Mononuclear cell (primary cell): ENCODE data around the gene FAM111B. TPM values are rescaled to one million over a fixed set of nuclear protein-coding genes. Genes with fewer than 3 reads are reported as not detected.
"Not testable (repeated sequence)": the region's sequence is repeated elsewhere in the genome, so short reads cannot be mapped to it uniquely, and the experiment has no call there.

Experiments used
- H3K27me3 ChIP-seq: 2 replicates; pipeline ENCODE4 v1.6.0; 2011; ENCODE audit warnings: low read length, control low read depth; ENCODE audit not compliant: insufficient read depth
- H3K4me1 ChIP-seq: 2 replicates; pipeline ENCODE4 v1.5.1; 2011; ENCODE audit warnings: mild to moderate bottlenecking, low read length, control low read depth; ENCODE audit not compliant: insufficient read depth
- H3K4me3 ChIP-seq: 2 replicates; pipeline ENCODE4 v1.5.1; 2011; ENCODE audit warnings: mild to moderate bottlenecking, low read length, moderate library complexity
- H3K9me3 ChIP-seq: 2 replicates; pipeline ENCODE4 v1.5.1; 2011; ENCODE audit warnings: low read depth, mild to moderate bottlenecking, control low read depth, low read length
- total RNA-seq: library from RNA; depleted of rRNA; stranded (reverse); fragments of >200 nt; gene quantifications from one replicate; pipeline ENCODE4 v1.2.3, GENCODE V29; 2012

Gene FAM111B, protein sequence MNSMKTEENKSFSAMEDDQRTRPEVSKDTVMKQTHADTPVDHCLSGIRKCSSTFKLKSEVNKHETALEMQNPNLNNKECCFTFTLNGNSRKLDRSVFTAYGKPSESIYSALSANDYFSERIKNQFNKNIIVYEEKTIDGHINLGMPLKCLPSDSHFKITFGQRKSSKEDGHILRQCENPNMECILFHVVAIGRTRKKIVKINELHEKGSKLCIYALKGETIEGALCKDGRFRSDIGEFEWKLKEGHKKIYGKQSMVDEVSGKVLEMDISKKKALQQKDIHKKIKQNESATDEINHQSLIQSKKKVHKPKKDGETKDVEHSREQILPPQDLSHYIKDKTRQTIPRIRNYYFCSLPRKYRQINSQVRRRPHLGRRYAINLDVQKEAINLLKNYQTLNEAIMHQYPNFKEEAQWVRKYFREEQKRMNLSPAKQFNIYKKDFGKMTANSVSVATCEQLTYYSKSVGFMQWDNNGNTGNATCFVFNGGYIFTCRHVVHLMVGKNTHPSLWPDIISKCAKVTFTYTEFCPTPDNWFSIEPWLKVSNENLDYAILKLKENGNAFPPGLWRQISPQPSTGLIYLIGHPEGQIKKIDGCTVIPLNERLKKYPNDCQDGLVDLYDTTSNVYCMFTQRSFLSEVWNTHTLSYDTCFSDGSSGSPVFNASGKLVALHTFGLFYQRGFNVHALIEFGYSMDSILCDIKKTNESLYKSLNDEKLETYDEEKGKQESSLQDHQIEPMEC
- total RNA-seq: 3.3 TPM

DNA sequence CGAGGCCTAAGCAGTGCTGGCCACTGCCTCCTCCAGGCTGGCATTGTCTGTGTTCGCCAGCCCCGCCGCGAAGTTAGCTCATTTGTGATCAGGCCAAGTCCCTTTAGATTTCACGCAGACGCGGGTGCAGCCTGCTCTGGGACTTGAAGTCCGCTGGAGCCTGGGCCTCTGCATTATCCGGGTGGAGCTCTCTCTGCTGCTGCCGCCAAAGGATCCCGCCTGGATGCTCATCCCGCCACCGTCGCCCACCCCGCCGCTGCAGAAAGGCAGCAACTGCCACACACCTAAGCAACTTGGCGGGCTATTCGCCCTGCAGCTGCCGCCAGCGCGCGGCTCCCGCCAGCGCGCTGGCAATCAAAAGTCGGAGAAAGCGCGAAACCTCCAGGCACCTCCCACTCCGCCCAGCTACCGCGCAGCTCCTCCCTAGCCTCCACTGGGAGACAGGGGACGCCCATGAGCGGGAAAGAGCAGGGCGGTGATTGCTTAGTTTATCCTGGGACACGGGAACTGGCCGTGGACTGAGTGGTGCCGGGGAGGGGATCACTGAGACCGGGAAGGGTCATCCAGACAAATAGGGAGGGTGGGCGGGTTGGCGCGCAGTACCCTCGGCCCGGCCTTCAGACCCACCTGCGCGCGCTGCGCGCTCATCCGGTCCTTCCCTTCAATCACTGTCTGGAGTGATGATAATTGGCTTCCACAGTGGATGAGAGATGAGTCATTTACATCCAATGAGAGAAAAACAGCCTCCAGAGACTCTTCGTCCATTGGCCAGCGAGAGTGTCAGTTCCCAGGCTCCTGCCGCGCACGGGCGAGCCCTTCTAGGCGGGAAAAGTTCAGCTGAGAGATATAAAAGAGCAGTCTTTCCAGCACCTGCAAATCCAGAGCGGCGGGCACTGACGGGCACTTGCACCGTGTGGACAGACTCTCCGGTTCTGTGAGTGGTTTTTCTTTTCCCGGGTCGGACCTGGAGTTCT lies at the start of gene FAM111B:
Gene FAM111B, plus strand, starts transcription at position 875 of the 974 bp plus-strand sequence. CDS start 2,389 bp downstream, outside the sequence.
- no peaks in the 10 kb centered on the region for H3K9me3 ChIP-seq
- peaks cover 34% of the 10 kb centered on the region for H3K4me1 ChIP-seq
- H3K27me3 ChIP-seq: no peaks in the 10 kb centered on the region
- H3K4me3 ChIP-seq: peak within 1 kb of the TSS; percentile 41

DNA sequence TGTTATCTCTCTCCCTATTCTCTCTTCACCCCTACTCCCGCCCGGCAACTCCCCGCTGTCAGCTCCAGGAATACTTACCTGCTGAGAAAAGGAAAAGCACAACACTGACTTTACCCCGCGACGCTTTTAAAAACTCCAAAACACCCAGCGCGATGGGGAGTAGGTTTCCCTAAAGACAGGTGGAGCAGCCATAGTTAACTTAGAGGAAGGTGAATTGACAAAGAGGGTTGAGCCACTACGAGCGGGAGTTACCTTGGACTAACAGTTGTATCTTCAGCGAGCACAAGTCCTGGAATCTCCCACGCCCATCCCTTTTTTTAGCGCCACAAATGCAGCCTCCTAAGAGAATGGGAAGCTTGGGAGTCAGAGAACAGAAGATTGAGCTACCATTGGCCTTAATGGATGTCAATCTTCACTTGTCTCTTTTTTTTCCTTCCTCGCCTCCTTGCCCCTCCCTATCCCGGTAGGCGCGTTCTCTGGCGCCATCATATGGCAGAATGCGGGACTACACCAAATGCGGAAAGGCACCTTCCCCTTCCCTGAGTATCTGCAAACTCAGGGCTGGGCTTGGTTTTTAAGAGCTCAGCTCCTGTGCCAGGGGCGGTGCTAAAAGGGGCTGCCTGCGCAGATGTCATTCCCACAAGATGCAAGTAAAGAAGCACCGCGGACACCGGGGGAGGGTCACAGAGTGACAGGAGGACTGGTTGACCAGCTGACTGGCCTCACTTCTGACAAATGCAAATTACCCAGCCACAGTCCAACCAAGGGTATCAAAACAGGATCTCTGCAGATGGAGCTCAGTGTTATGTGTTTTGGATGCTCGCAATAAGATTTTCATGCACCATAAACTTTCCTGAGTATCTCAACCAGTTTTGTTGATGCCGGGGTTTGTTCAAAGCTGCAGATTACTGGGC lies 48.7 kb upstream of the FAM111B start:
- H3K9me3 ChIP-seq, H3K27me3 ChIP-seq: not testable (repeated sequence)
- H3K4me3 ChIP-seq: peak overlapping the region; percentile 36
- peaks cover 12% of the 10 kb centered on the region for H3K4me1 ChIP-seq

DNA sequence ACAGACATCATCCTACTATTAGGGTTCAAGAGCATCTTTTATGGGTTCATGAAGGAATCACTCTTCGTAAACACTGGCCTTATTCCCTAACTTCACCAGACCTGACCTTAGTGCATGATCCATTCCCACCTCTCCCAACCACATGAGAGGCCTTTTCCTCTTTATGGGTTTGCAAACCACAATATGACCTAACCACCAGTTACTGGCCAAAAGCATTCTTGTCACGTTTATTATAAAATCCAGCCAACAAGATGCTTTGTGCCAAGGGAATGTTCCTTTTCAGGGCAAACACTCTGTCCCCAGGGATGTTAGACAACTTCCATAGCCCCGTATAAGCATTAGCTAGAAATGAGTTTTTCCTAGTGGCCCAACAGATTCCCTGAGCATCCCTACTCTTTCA lies 46.9 kb upstream of the FAM111B start:
- not testable (repeated sequence) for H3K4me3 ChIP-seq, H3K9me3 ChIP-seq, H3K27me3 ChIP-seq
- H3K4me1 ChIP-seq: peaks cover 12% of the 10 kb centered on the region

DNA sequence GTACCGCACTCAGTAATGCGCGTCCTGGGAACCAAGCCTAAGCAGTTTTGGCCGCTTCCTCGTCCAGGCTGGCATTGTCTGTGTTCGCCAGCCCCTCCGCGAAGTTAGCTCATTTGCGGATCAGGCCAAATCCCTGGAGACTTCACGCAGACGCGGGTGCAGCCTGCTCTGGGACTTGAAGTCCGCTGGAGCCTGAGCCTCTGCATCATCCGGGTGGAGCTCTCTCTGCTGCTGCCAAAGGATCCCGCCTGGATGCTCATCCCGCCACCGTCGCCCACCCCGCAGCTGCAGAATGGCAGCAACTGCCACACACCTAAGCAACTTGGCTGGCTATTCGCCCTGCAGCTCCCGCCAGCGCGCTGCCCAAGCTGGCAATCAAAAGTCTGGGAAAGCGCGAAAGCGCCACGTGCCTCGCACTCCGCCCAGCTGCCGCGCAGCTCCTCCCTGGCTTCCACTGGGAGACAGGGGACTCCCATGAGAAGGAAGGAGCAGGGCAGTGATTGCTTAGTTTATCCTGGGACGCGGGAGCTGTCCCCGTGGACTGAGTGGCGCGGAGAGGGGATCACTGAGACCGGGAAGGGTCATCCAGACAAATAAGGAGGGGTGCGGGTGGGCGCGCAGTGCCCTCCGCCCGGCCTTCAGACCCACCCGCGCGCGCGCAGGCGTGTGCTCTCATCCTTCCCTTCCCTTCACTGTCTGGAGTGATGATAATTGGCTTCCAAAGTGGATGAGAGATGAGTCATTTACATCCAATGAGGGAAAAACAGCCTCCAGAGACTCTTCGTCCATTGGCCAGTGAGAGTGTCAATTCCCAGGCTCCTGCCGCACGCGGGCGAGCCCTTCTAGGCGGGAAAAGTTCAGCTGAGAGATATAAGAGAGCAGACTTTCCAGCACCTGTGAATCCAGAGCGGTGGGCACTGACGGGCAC lies 44.2 kb upstream of the FAM111B start:
- H3K9me3 ChIP-seq: no peaks in the 10 kb centered on the region
- no peak overlapping the region for H3K4me3 ChIP-seq
- peaks cover 13% of the 10 kb centered on the region for H3K27me3 ChIP-seq
- H3K4me1 ChIP-seq: peaks cover 8% of the 10 kb centered on the region

DNA sequence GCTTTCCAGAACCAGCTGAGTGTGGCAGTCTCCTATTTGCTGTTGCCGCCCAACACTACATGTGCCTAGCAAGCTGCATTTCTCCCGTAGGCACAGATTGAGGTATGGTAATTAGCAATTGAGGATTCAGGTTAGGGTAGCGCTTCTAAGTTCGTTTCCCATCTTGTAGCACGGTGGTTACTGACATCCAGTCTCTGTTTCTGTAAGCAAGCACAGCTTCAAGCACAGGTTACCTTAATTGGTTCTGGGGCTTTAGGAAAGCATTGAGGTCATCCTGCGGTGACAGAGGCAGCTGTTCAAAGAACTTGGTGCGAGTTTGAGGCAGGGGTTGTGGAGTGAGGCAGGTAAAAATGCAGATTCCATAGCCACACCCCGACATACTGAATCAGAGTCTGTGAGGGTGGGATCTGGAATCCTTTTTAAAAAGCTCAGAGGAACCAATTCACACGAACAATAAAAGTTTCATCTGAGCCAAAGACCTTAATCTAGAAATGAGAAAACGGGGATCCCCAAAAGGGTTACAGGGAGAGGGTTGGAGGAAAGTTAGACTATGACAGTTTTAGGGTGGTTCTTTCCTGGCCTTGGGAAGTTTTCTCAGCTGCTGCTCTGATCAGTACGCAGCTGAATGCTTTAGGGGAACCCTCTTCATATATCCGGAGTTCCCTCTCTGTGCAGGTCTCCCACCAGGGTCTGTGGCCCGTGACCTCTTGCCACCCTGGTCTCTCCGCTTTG lies 42.9 kb upstream of the FAM111B start:
- not testable (repeated sequence) for H3K4me1 ChIP-seq, H3K9me3 ChIP-seq, H3K4me3 ChIP-seq
- H3K27me3 ChIP-seq: peaks cover 13% of the 10 kb centered on the region

DNA sequence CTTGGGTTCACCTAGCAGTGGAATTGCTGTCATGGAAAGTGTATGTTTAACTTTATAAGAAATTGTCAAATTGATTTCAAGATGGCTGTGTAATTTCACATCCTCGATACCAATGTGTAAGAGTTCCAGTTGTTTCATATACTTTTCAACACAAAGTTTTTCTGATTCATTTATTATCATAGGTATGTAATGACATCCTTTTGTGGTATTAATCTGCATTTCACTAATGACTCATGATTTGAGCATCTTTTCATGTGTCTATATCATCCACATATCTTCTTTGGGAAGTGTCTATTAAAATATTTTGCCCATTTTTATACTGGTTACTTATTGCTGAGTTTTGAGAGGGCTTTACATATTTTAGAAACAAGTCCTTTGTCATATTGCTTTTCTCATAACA lies 38.0 kb upstream of the FAM111B start:
- H3K9me3 ChIP-seq: peaks cover 8% of the 10 kb centered on the region
- peaks cover 6% of the 10 kb centered on the region for H3K27me3 ChIP-seq
- no peaks in the 10 kb centered on the region for H3K4me1 ChIP-seq
- no peak overlapping the region for H3K4me3 ChIP-seq

DNA sequence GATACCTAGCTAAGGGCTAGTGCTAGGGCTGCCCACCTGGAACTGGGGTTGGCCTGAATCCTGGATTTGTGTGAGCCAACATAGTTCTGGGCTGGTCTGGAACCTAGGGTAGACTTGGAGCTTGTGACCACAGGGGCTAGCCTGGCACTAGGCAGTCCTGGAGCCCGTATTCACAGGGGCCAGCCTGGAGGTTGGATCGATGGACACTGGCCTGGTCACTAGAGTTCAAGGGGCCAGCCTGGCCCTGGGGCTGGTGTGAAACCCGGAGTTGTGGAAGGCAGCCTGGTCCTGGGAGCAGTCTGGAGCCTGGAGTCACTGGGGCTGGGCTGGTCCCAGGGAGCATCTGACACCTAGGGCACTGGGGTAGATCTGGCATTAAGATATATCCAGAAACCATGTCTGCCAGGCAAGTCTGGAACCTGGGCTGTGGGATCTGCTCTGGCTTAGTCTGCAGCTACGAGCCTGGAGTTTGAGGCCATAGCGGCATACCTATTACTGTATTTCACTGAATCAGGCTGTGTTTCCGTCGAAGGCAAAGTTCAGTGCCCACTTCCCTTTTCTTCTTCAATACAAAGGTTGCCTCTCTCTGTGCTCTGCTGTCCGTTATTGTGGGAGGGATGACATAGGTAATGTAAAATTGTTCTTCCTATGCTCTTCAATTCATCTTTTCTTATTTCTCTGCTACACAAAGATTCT lies 30.0 kb upstream of the FAM111B start:
- H3K9me3 ChIP-seq: peaks cover 8% of the 10 kb centered on the region
- H3K4me1 ChIP-seq: peaks cover 22% of the 10 kb centered on the region
- H3K27me3 ChIP-seq: no peaks in the 10 kb centered on the region
- H3K4me3 ChIP-seq: no peak overlapping the region

DNA sequence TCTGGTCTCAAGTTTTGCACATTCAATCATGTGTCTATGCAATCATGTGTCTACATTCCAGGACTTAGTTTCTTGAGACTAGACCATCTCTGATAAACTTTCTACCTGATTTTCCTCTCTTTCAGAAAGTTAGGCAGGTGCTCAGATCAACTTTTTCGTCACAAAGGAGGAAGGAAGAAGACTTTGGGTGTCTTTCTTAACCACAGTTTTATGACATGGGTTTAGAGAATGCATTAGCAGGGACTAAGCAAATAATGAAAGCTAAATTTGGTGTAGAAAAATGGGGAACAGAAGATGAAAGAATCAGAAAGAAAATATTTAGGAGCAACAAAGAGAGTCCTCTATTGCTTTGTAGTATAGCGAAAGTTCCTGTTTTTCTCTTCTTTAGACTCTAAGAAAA lies 28.6 kb upstream of the FAM111B start:
- peaks cover 22% of the 10 kb centered on the region for H3K4me1 ChIP-seq
- no peaks in the 10 kb centered on the region for H3K27me3 ChIP-seq
- H3K4me3 ChIP-seq: no peak overlapping the region
- H3K9me3 ChIP-seq: peaks cover 6% of the 10 kb centered on the region

DNA sequence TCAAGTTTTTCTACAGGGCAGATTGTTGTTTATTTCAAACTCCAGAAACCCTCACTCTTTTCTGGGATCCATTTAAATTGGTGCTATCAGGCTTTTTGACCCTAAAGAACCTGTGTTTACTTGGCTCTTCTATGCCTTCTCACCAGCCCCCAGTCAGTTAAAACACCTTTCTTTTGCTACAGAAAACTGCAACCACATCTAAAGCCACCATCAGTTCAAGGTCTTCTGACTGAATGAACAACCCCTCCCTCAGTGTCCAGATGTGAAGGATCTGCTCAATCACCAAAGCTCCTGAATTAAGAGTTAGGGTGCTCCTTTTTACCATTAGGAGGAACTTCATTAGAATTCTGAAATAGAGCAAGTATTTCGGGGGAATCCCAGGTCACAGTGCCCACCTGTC lies 28.0 kb upstream of the FAM111B start:
- Histone ChIP-seq H3K4me3 (no peak overlapping the region), H3K9me3 (no peaks in the 10 kb centered on the region), H3K4me1 (peaks cover 22% of the 10 kb centered on the region), H3K27me3 (no peaks in the 10 kb centered on the region)

DNA sequence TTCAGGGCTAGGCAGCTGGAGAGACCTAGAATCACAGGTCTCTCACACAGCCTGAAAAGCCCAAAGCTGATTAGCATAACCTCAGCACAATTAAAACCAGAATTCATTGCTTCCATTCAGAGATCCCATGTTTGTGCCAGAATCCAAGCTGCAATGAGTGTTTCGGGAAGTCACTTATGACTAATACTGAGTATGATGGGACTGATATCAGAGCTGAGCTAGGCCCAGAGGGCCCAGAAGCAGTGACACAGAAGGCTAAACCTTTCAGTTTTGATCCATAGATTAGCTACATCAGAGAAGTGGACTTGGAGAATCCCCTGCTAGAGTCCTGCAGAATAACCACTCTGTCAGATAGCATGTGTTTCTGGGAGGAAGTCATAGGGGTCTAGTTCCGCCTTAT lies 26.6 kb upstream of the FAM111B start:
- not testable (repeated sequence) for H3K4me3 ChIP-seq, H3K27me3 ChIP-seq, H3K9me3 ChIP-seq
- H3K4me1 ChIP-seq: peaks cover 22% of the 10 kb centered on the region

DNA sequence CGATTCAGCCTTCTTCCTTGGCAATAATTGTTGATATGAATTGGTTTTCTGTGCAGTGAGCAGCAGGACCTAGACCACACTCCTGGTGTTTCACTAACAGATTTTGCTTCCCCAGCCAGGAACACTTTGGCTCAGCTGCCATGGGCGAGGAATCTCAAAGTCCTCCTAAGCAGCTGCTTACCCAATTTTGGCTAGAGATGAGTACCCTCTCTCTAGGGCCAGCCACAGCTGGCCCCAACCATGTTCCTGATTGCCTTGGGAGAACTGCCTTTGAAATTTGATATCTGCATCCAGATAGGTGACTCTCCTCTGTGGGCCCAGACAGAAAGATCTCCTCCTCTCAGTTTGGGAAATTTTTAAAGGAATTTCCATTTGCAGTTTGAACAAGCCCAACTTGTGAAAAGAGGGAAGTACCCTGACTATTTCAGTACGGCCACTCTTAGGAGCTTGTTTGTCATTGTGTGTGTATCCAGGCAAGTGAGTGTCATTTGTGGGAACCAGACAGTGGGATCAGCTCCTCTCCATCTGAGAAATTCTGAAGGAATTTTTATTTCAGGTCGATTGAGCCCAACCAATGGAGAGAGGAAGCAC lies 25.5 kb upstream of the FAM111B start:
- not testable (repeated sequence) for H3K9me3 ChIP-seq, H3K4me3 ChIP-seq, H3K27me3 ChIP-seq
- H3K4me1 ChIP-seq: peaks cover 20% of the 10 kb centered on the region

DNA sequence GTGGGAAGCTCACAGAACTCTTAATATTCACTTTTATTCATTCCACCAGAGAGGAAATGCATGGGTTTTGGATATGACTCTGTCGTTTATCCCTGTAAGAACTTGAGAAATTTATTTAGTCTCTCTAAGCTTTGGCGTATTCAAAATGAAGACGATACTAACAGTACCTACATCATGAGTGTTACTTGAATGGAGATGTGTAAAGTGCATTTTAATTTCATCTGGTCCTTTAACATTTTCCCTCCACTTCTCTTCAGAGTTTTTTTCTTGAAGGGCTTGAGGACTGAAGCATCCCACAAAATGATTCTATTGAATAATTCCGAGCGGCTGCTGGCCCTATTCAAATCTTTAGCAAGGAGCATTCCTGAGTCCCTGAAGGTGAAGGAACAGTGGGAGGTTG lies 21.0 kb upstream of the FAM111B start, which contains the start of gene GLYATL1B:
Gene GLYATL1B, plus strand, starts transcription at position 301 of the 400 bp plus-strand sequence. Its CDS starts 0 bp downstream, at position 301.
- not testable (repeated sequence) for H3K4me3 ChIP-seq, H3K27me3 ChIP-seq, H3K4me1 ChIP-seq, H3K9me3 ChIP-seq
